Astrocyte (in vitro differentiated cells and primary cell): ENCODE results near the gene SUPT3H. TPM values are rescaled to one million over a fixed set of nuclear protein-coding genes. Genes with fewer than 3 reads are reported as not detected.

Source experiments
- DNase-seq: peaks from one replicate; pipeline ENCODE4 v3.0.0-alpha.2; 2010; ENCODE audit warnings: low read depth
- FAIRE-seq: peaks from 2 replicates; lab custom pipeline; 2011; peaks lifted over from hg19 to GRCh38; lab: Jason Lieb, UNC
- H2AFZ ChIP-seq: 2 replicates; pipeline ENCODE4 v1.6.0; 2012; ENCODE audit warnings: low read depth, low read length, inconsistent platforms
- H3K27ac ChIP-seq: 2 replicates; pipeline ENCODE4 v1.5.1; 2011; ENCODE audit warnings: low read depth, low read length, inconsistent platforms
- H3K27me3 ChIP-seq: 2 replicates; pipeline ENCODE4 v1.6.0; 2011; ENCODE audit warnings: low read length, inconsistent platforms; ENCODE audit not compliant: insufficient read depth
- H3K36me3 ChIP-seq: 2 replicates; pipeline ENCODE4 v1.5.1; 2011; ENCODE audit warnings: low read length, inconsistent platforms; ENCODE audit not compliant: insufficient read depth
- H3K4me1 ChIP-seq: 2 replicates; pipeline ENCODE4 v1.5.1; 2011; ENCODE audit warnings: low read length, inconsistent platforms; ENCODE audit not compliant: insufficient read depth
- H3K4me2 ChIP-seq: 2 replicates; pipeline ENCODE4 v1.6.0; 2012; ENCODE audit warnings: low read length, inconsistent platforms
- H3K4me3 ChIP-seq: 2 replicates; pipeline ENCODE4 v1.5.1; 2011; ENCODE audit warnings: low read depth, mild to moderate bottlenecking, low read length, inconsistent platforms; ENCODE audit not compliant: insufficient read depth
- H3K79me2 ChIP-seq: 2 replicates; pipeline ENCODE4 v1.6.0; 2012; ENCODE audit warnings: mild to moderate bottlenecking, low read length, inconsistent platforms; ENCODE audit not compliant: insufficient read depth
- H3K9ac ChIP-seq: 2 replicates; pipeline ENCODE4 v1.6.0; 2012; ENCODE audit warnings: mild to moderate bottlenecking, low read length, inconsistent platforms
- H3K9me3 ChIP-seq: 2 replicates; pipeline ENCODE4 v1.5.1; 2012; ENCODE audit warnings: low read depth, mild to moderate bottlenecking, low read length, inconsistent platforms; ENCODE audit not compliant: insufficient read depth
- H4K20me1 ChIP-seq: 2 replicates; pipeline ENCODE4 v1.6.0; 2012; ENCODE audit warnings: low read length, inconsistent platforms; ENCODE audit not compliant: insufficient read depth
- H3K27ac Mint-ChIP-seq: one replicate; pipeline ENCODE4 v1.8.0; 2021; ENCODE audit warnings: mild to moderate bottlenecking, mixed read lengths; ENCODE audit not compliant: unreplicated experiment
- H3K27me3 Mint-ChIP-seq: one replicate; pipeline ENCODE4 v1.8.0; 2021; ENCODE audit warnings: low read depth, mixed read lengths; ENCODE audit not compliant: unreplicated experiment
- H3K36me3 Mint-ChIP-seq: one replicate; pipeline ENCODE4 v1.8.0; 2021; ENCODE audit warnings: low read depth, mixed read lengths; ENCODE audit not compliant: unreplicated experiment
- H3K4me1 Mint-ChIP-seq: one replicate; pipeline ENCODE4 v1.8.0; 2021; ENCODE audit warnings: low read depth, mixed read lengths; ENCODE audit not compliant: unreplicated experiment
- H3K4me3 Mint-ChIP-seq: one replicate; pipeline ENCODE4 v1.8.0; 2021; ENCODE audit warnings: mild to moderate bottlenecking, moderate library complexity, mixed read lengths; ENCODE audit not compliant: unreplicated experiment
- H3K9me3 Mint-ChIP-seq: one replicate; pipeline ENCODE4 v1.8.0; 2021; ENCODE audit warnings: mild to moderate bottlenecking, mixed read lengths; ENCODE audit not compliant: unreplicated experiment
- CTCF ChIP-seq: IDR thresholded peaks from 2 replicates; pipeline ENCODE4 v1.5.1; 2011; ENCODE audit warnings: low read depth, mild to moderate bottlenecking, inconsistent platforms, low read length, moderate library complexity; ENCODE audit not compliant: insufficient read depth
- EZH2 ChIP-seq: IDR thresholded peaks from 2 replicates; pipeline ENCODE4 v1.6.1; 2012; ENCODE audit warnings: mild to moderate bottlenecking, low read length, inconsistent platforms; ENCODE audit not compliant: insufficient read depth
- total RNA-seq: library from RNA; stranded (reverse); gene quantifications from 2 replicates; pipeline ENCODE4 v1.2.1, GENCODE V29; 2021

SUPT3H gene
- total RNA-seq, 1 donor from 2014 or later = 12.4 TPM

DNA sequence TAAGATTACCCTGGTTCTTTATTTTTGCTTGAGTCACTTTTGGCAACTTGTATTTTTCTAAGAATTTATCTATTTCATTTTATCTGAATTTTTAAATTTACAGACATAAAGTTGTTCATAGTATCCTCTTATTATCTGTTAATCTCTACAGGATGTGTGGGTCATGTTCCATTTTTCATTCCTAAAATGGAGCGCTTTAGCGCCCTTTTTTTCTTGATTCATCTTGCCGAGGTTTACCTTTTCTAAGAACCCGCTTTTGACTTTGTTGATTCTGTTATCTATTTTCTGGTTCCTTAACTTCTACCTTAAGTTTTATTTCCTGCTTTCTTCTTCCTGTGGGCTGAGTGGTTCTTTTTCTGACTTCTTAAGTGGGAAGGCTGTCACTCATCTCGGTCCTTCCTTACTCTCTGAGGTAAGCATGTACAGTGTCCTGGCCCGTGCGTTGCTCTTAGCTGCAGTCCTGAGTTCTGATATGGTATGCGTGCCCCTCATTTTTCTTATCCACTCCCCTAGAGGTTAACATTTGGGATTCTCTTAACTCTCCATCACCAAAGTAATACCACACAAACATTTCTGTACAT is 590.4 kb downstream of the SUPT3H start:
- no peak overlapping the region for H3K27ac ChIP-seq
- H3K4me3 Mint-ChIP-seq = no peak overlapping the region
- H3K36me3 Mint-ChIP-seq = peaks cover 3% of the 10 kb centered on the region
- no peak overlapping the region for H3K4me3 ChIP-seq
- H2AFZ ChIP-seq = no peak overlapping the region
- no peak overlapping the region for H3K27ac Mint-ChIP-seq
- no peaks in the 10 kb centered on the region for H3K4me1 ChIP-seq
- peaks cover 7% of the 10 kb centered on the region for H3K9me3 Mint-ChIP-seq
- FAIRE-seq (no peak), DNase-seq (no peak)
- no peaks in the 10 kb centered on the region for H3K27me3 ChIP-seq
- no peaks in the 10 kb centered on the region for H3K36me3 ChIP-seq
- H3K79me2 ChIP-seq = no peaks in the 10 kb centered on the region
- peaks cover 5% of the 10 kb centered on the region for H3K27me3 Mint-ChIP-seq
- no peak for TF ChIP-seq EZH2
- no peak for TF ChIP-seq CTCF
- H3K4me2 ChIP-seq = no peak overlapping the region
- H3K9me3 ChIP-seq = peaks cover 4% of the 10 kb centered on the region
- no peak overlapping the region for H3K9ac ChIP-seq
- H3K4me1 Mint-ChIP-seq = no peaks in the 10 kb centered on the region
- no peaks in the 10 kb centered on the region for H4K20me1 ChIP-seq

- Histone ChIP-seq H3K9me3 (peaks cover 4% of the 10 kb centered on the region), H3K4me1 (no peaks in the 10 kb centered on the region), H3K79me2 (no peaks in the 10 kb centered on the region), H4K20me1 (no peaks in the 10 kb centered on the region), H3K36me3 (no peaks in the 10 kb centered on the region), H3K27ac (no peak overlapping the region), H3K4me3 (no peak overlapping the region), H3K9ac (no peak overlapping the region), H2AFZ (no peak overlapping the region), H3K4me2 (no peak overlapping the region), H3K27me3 (no peaks in the 10 kb centered on the region)
- DNase-seq (no peak), FAIRE-seq (peak; percentile 9)
- no peak overlapping the region for H3K4me3 Mint-ChIP-seq
- no peak overlapping the region for H3K27ac Mint-ChIP-seq
- peaks cover 7% of the 10 kb centered on the region for H3K9me3 Mint-ChIP-seq
- H3K4me1 Mint-ChIP-seq = no peaks in the 10 kb centered on the region
- peaks cover 1% of the 10 kb centered on the region for H3K27me3 Mint-ChIP-seq
- peaks cover 3% of the 10 kb centered on the region for H3K36me3 Mint-ChIP-seq
- TF ChIP-seq CTCF (no peak), EZH2 (no peak)
Observed at GRCh38 chr6:44785130-44785529, 592.6 kb downstream of the SUPT3H start.

DNA sequence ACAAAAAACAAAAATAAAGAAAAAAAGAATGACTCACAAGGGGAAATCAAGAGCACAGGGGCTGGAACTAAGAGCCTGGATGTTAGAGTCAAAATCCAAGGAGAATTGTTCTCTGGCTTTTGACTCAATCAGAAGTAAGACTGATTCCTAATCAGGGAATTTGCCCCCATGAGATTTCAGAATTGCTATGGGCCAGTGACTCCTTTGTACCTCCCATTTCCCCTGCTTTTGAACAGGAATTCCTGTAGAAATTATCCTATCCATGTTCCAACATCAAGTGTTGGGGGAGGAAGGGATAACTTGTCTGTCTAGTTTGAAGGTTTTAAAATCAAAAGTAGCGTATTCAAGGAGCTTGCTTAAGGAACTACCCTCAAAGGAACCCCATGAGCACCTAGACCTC is 593.5 kb downstream of the SUPT3H start:
- Histone ChIP-seq H3K9me3 (peaks cover 4% of the 10 kb centered on the region), H2AFZ (no peak overlapping the region), H3K4me2 (no peak overlapping the region), H3K27ac (no peak overlapping the region), H3K4me3 (no peak overlapping the region), H3K36me3 (no peaks in the 10 kb centered on the region), H3K27me3 (no peaks in the 10 kb centered on the region), H3K4me1 (no peaks in the 10 kb centered on the region), H3K9ac (no peak overlapping the region), H3K79me2 (no peaks in the 10 kb centered on the region), H4K20me1 (no peaks in the 10 kb centered on the region)
- no peak overlapping the region for H3K4me3 Mint-ChIP-seq
- TF ChIP-seq CTCF (no peak), EZH2 (no peak)
- H3K36me3 Mint-ChIP-seq = peaks cover 3% of the 10 kb centered on the region
- FAIRE-seq (no peak), DNase-seq (no peak)
- no peak overlapping the region for H3K27ac Mint-ChIP-seq
- H3K9me3 Mint-ChIP-seq = peaks cover 7% of the 10 kb centered on the region
- H3K4me1 Mint-ChIP-seq = no peaks in the 10 kb centered on the region
- H3K27me3 Mint-ChIP-seq = peaks cover 5% of the 10 kb centered on the region
